GM21723 (cell line): ENCODE measurements around the gene ADAM29.
"Not testable (repeated sequence)": the region's sequence is repeated elsewhere in the genome, so short reads cannot be mapped to it uniquely, and the experiment has no call there.

Source experiments
- ATAC-seq: cut with Tn5 transposase; IDR thresholded peaks from one replicate; pipeline ENCODE4 v1.9.1; 2021; ENCODE audit warnings: mild to moderate bottlenecking, moderate library complexity; ENCODE audit not compliant: unreplicated experiment

The ADAM29 gene

DNA sequence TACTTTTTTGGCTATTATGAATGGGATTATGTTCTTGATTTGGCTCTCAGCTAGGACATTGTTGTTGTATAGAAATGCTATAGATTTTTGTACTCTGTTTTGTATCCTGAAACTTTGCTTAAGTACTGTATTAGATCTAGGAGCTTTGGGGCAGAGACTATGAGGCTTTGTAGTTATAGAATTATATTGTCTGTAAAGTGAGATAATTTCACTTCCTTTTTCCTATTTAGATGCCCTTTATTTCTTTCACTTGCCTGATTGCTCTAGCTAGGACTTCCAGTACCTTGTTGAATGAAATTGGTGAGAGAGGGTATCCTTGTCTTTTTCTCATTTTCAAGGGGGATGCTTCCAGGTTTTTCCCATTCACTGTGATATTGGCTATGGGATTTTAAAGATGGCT, 28.1 kb downstream of the ADAM29 start:
- ATAC-seq: no peak

GRCh38 chr4:174948826-174949225, 30.7 kb downstream of the ADAM29 start:
- ATAC-seq: no peak

DNA sequence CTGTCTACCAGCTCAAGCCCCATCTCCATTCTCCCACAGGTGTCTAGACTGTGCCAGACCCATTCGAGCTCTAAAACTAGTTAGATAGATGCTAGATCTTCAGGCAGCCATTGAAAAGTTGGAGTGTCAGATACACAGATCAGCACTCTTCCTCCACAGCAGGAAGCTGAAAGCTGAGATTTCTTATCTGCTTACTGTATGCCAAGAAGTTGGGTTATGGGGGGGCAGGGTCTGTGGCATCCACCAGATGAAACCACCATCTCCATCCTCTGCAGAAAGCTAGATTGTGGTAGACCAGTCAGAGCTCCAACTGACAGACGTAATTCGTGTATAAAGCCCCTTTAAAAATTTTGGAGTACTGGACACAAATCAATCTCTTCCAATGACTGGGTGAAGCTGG, 54.8 kb downstream of the ADAM29 start:
- ATAC-seq: no peak

GRCh38 chr4:174973336-174973735, 55.2 kb downstream of the ADAM29 start:
- ATAC-seq: no peak

DNA sequence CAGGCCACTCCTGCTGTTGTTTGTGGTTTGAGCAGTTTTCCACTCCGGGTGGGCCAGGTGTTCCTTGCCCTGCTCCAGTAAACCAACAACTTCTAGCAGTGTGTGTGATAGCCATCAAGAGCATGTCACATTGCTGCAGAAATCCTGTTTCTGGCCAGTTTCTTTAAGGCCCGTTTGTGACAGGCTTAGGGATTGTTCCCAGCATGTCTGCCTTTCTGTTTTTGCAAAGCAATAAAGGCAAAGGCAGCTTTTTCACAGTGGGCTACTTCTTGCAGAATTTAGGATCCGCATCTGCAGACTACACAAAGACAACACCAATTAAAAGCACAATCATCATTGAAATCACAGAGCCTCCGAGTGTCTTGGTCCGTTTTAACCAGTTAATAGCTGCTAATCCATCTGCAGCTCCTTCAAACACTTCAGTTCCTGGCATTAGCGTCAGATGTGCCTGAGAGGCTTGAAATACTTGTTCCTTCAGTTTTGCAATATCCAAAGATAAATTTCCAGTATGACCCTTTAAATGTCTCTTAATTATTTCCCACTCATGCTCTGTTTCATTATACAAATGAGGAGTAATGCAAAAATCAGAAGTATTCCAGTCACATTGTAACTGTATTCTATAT, 65.1 kb downstream of the ADAM29 start:
- ATAC-seq: no peak

DNA sequence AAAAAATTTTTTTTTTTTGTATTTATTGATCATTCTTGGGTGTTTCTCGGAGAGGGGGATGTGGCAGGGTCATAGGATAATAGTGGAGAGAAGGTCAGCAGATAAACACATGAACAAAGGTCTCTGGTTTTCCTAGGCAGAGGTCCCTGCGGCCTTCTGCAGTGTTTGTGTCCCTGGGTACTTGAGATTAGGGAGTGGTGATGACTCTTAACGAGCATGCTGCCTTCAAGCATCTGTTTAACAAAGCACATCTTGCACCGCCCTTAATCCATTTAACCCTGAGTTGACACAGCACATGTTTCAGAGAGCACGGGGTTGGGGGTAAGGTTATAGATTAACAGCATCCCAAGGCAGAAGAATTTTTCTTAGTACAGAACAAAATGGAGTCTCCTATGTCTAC, 65.7 kb downstream of the ADAM29 start:
- not testable (repeated sequence) for ATAC-seq

- no peak for ATAC-seq
These were observed 71.6 kb downstream of the ADAM29 start for GRCh38 chr4:174989791-174990190.

DNA sequence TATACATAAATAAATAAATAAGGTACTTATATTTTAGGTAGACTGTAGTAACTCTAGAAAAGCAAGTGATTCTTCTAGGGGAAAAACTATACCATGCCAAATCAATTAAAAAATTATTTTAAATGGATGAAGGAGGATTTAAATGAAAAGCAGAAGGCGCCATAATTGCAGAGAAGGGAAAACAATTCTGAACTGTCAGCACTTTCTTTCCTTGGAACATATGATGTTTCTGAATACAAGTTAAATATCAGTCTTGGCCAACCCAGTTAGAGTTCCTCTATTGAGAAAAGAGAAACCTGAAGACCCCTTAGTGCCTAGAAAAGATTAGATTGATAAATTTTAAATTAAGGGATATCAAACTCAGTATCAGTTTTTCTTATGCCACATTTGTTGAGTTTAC, 75.8 kb downstream of the ADAM29 start:
- ATAC-seq: no peak

GRCh38 chr4:174996079-174996478, 77.9 kb downstream of the ADAM29 start:
- no peak for ATAC-seq

- no peak for ATAC-seq
These were observed 81.2 kb downstream of the ADAM29 start for GRCh38 chr4:174999407-174999806.

GRCh38 chr4:175017751-175018150, 99.6 kb downstream of the ADAM29 start:
- no peak for ATAC-seq

GRCh38 chr4:175019447-175019846, 101.3 kb downstream of the ADAM29 start:
- ATAC-seq: not testable (repeated sequence)
